Dendritic cell treated with granulocyte-macrophage colony-stimulating factor and Interleukin-4, amounts not matched to agents 40 ng/mL and 50 ng/mL, for 4 days (primary cell): ENCODE results near the gene RAB37.

ENCODE experiments used
- H3K27ac Mint-ChIP-seq: one replicate; pipeline ENCODE4 v1.8.0; 2022; ENCODE audit warnings: mild to moderate bottlenecking, mixed read lengths
- H3K27me3 Mint-ChIP-seq: one replicate; pipeline ENCODE4 v1.8.0; 2022; ENCODE audit warnings: mild to moderate bottlenecking, mixed read lengths
- H3K36me3 Mint-ChIP-seq: one replicate; pipeline ENCODE4 v1.8.0; 2022; ENCODE audit warnings: low read depth, mixed read lengths
- H3K4me1 Mint-ChIP-seq: one replicate; pipeline ENCODE4 v1.8.0; 2022; ENCODE audit warnings: low read depth, mixed read lengths
- H3K4me3 Mint-ChIP-seq: one replicate; pipeline ENCODE4 v1.8.0; 2022; ENCODE audit warnings: mild to moderate bottlenecking, moderate library complexity, mixed read lengths
- H3K9me3 Mint-ChIP-seq: one replicate; pipeline ENCODE4 v1.8.0; 2022; ENCODE audit warnings: mixed read lengths
- intact Hi-C: fragments of 100-400 bp; cut with micrococcal nuclease; formaldehyde crosslinking; loops from one replicate; pipeline ENCODE4 v1.15.0; 2022

Gene RAB37

GRCh38 chr17:74732042-74732867, 4.8 kb upstream of the RAB37 start:
- Mint-ChIP-seq H3K4me3 (no peak overlapping the region), H3K36me3 (no peaks in the 10 kb centered on the region), H3K27ac (no peak overlapping the region), H3K4me1 (peaks cover 21% of the 10 kb centered on the region), H3K27me3 (peaks cover 16% of the 10 kb centered on the region), H3K9me3 (no peaks in the 10 kb centered on the region)
- intact Hi-C loops, result no loop called here

GRCh38 chr17:74733365-74734122, 3.5 kb upstream of the RAB37 start:
- Mint-ChIP-seq H3K4me3 (no peak overlapping the region), H3K27me3 (peaks cover 24% of the 10 kb centered on the region), H3K36me3 (no peaks in the 10 kb centered on the region), H3K4me1 (peaks cover 33% of the 10 kb centered on the region), H3K27ac (no peak overlapping the region), H3K9me3 (no peaks in the 10 kb centered on the region)
- intact Hi-C loops, result no loop called here

- intact Hi-C loops, result no loop called here
- H3K27ac Mint-ChIP-seq, result no peak overlapping the region
- H3K9me3 Mint-ChIP-seq, result no peaks in the 10 kb centered on the region
- peaks cover 40% of the 10 kb centered on the region for H3K4me1 Mint-ChIP-seq
- no peaks in the 10 kb centered on the region for H3K36me3 Mint-ChIP-seq
- no peak overlapping the region for H3K4me3 Mint-ChIP-seq
- H3K27me3 Mint-ChIP-seq, result peaks cover 29% of the 10 kb centered on the region
These were observed 2.8 kb upstream of the RAB37 start for GRCh38 chr17:74734256-74734655.

GRCh38 chr17:74737299-74738050, 419 bp downstream of the RAB37 start:
- intact Hi-C loops, result loop anchor here (1.0 kb wide), 1 partner anchor 80 kb away; no protein-coding TSS in a partner anchor
- no peak overlapping the region for H3K27ac Mint-ChIP-seq
- peaks cover 63% of the 10 kb centered on the region for H3K4me1 Mint-ChIP-seq
- H3K27me3 Mint-ChIP-seq, result peaks cover 31% of the 10 kb centered on the region
- H3K36me3 Mint-ChIP-seq, result no peaks in the 10 kb centered on the region
- no peaks in the 10 kb centered on the region for H3K9me3 Mint-ChIP-seq
- H3K4me3 Mint-ChIP-seq, result peak overlapping the region; percentile 65

GRCh38 chr17:74738051-74738996, 1.3 kb downstream of the RAB37 start:
- no peaks in the 10 kb centered on the region for H3K36me3 Mint-ChIP-seq
- H3K4me1 Mint-ChIP-seq, result peaks cover 72% of the 10 kb centered on the region
- intact Hi-C loops, result no loop called here
- no peak overlapping the region for H3K27ac Mint-ChIP-seq
- peak overlapping the region; percentile 65 for H3K4me3 Mint-ChIP-seq
- H3K27me3 Mint-ChIP-seq, result peaks cover 31% of the 10 kb centered on the region
- no peaks in the 10 kb centered on the region for H3K9me3 Mint-ChIP-seq

GRCh38 chr17:74739227-74739831, 2.3 kb downstream of the RAB37 start:
- no peak overlapping the region for H3K4me3 Mint-ChIP-seq
- H3K9me3 Mint-ChIP-seq, result no peaks in the 10 kb centered on the region
- no peak overlapping the region for H3K27ac Mint-ChIP-seq
- H3K36me3 Mint-ChIP-seq, result no peaks in the 10 kb centered on the region
- H3K4me1 Mint-ChIP-seq, result peaks cover 80% of the 10 kb centered on the region
- peaks cover 31% of the 10 kb centered on the region for H3K27me3 Mint-ChIP-seq
- intact Hi-C loops, result no loop called here

- peaks cover 80% of the 10 kb centered on the region for H3K4me1 Mint-ChIP-seq
- no peak overlapping the region for H3K4me3 Mint-ChIP-seq
- H3K27ac Mint-ChIP-seq, result no peak overlapping the region
- intact Hi-C loops, result no loop called here
- H3K9me3 Mint-ChIP-seq, result no peaks in the 10 kb centered on the region
- H3K27me3 Mint-ChIP-seq, result peaks cover 25% of the 10 kb centered on the region
- no peaks in the 10 kb centered on the region for H3K36me3 Mint-ChIP-seq
These were observed 3.1 kb downstream of the RAB37 start for GRCh38 chr17:74740173-74740572.

DNA sequence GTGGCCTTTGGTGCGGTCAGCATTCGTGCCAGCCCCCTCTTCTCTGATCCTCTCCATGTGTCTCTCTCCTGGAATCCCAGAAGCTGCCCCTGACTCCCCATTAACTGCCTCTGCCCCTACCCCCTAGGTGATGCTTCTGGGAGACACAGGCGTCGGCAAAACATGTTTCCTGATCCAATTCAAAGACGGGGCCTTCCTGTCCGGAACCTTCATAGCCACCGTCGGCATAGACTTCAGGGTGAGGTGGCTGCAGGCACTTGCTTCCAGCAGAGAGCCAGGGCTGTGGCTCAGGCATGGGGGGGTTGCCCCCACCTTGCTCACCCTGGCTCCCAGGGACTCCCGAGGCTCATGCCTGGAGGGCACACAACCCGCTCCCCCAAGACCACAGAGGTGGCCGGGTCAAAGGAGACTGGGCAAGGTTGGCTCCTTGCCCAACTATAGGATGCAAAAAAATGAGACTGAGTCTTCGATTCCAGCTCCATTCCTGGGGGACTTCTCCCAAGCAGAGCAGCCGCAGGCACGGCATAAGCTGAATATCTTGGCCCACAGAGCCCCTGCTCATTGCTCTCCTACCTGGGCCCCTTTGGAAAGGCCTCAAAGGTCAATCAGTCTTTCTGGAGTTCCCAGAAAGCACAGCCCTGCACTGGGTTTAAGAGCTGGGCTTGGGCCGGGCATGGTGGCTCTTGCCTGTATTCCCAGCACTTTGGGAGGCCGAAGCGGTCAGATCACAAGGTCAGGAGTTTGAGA, 3.8 kb downstream of the RAB37 start:
- Mint-ChIP-seq H3K27ac (no peak overlapping the region), H3K9me3 (no peaks in the 10 kb centered on the region), H3K4me1 (peaks cover 80% of the 10 kb centered on the region), H3K36me3 (no peaks in the 10 kb centered on the region), H3K4me3 (no peak overlapping the region), H3K27me3 (peaks cover 25% of the 10 kb centered on the region)
- intact Hi-C loops, result no loop called here

GRCh38 chr17:74742153-74742515, 5.1 kb downstream of the RAB37 start:
- Mint-ChIP-seq H3K36me3 (no peaks in the 10 kb centered on the region), H3K4me1 (peaks cover 84% of the 10 kb centered on the region), H3K27ac (no peak overlapping the region), H3K27me3 (peaks cover 20% of the 10 kb centered on the region), H3K9me3 (no peaks in the 10 kb centered on the region), H3K4me3 (no peak overlapping the region)
- intact Hi-C loops, result no loop called here

DNA sequence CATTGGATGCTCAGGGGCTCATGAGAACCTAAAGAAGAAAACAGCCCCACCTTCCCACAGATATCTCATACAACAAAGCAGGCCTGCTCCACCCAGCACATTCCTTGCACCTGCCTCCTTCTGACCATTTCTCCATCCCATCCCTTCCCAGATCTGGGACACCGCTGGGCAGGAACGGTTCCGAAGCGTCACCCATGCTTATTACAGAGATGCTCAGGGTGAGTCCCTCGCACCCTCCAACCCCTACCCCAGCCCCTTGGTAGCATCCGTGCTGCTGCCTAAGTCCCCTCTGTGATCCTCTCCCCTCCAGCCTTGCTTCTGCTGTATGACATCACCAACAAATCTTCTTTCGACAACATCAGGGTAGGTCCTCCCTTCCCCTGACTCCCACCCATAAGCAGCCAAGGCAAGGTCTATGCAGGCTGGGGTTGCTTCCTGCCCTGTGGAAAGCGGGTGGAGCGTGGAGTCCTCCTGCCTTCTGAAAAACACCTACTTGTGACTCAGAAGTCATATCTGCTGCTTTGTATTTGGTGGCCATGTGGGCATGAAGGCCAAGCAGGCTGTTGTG, 6.0 kb downstream of the RAB37 start:
- H3K9me3 Mint-ChIP-seq, result no peaks in the 10 kb centered on the region
- peaks cover 14% of the 10 kb centered on the region for H3K27me3 Mint-ChIP-seq
- peak overlapping the region; percentile 52 for H3K27ac Mint-ChIP-seq
- no peaks in the 10 kb centered on the region for H3K36me3 Mint-ChIP-seq
- intact Hi-C loops, result no loop called here
- no peak overlapping the region for H3K4me3 Mint-ChIP-seq
- peaks cover 86% of the 10 kb centered on the region for H3K4me1 Mint-ChIP-seq

- H3K27me3 Mint-ChIP-seq, result peaks cover 11% of the 10 kb centered on the region
- intact Hi-C loops, result loop anchor here (1.0 to 2.0 kb wide), 2 partner anchors 27 to 122 kb away; no protein-coding TSS in a partner anchor
- no peak overlapping the region for H3K27ac Mint-ChIP-seq
These were observed 6.7 kb downstream of the RAB37 start for GRCh38 chr17:74743755-74744154.

DNA sequence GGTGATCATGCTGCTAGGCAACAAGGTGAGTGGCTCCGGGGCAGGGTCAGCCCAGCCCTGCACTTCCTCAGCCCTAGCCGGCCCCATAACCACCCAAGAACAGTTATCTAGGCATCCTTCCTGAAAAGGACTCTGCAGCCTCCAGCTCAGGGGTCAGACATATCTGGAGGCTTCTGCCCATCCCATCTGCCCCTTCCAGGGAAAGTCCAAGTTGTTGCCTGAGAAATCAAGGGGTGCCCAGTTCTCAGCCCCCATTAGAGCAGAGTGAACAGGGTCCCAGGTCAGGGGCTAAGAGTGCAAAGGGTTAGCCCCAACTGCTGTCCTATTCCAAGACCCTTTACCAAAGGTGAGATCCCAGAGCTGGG, 7.3 kb downstream of the RAB37 start:
- Mint-ChIP-seq H3K27ac (peak overlapping the region; percentile 4), H3K36me3 (peaks cover 8% of the 10 kb centered on the region), H3K4me3 (no peak overlapping the region), H3K27me3 (peaks cover 5% of the 10 kb centered on the region), H3K4me1 (peaks cover 75% of the 10 kb centered on the region), H3K9me3 (no peaks in the 10 kb centered on the region)
- intact Hi-C loops, result loop anchor here (1.0 to 2.0 kb wide), 2 partner anchors 26 to 121 kb away; no protein-coding TSS in a partner anchor

More at GRCh38 chr17:74743755-74744154, 6.7 kb downstream of the RAB37 start:
- Mint-ChIP-seq H3K4me1 (peaks cover 80% of the 10 kb centered on the region), H3K4me3 (no peak overlapping the region), H3K9me3 (no peaks in the 10 kb centered on the region), H3K36me3 (peaks cover 4% of the 10 kb centered on the region)
